ENCODE data around the gene DCLK3.

The DCLK3 gene, protein sequence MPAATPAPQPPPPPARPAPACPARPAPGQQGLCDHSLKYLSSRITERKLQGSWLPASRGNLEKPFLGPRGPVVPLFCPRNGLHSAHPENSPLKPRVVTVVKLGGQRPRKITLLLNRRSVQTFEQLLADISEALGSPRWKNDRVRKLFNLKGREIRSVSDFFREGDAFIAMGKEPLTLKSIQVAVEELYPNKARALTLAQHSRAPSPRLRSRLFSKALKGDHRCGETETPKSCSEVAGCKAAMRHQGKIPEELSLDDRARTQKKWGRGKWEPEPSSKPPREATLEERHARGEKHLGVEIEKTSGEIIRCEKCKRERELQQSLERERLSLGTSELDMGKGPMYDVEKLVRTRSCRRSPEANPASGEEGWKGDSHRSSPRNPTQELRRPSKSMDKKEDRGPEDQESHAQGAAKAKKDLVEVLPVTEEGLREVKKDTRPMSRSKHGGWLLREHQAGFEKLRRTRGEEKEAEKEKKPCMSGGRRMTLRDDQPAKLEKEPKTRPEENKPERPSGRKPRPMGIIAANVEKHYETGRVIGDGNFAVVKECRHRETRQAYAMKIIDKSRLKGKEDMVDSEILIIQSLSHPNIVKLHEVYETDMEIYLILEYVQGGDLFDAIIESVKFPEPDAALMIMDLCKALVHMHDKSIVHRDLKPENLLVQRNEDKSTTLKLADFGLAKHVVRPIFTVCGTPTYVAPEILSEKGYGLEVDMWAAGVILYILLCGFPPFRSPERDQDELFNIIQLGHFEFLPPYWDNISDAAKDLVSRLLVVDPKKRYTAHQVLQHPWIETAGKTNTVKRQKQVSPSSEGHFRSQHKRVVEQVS

DNA sequence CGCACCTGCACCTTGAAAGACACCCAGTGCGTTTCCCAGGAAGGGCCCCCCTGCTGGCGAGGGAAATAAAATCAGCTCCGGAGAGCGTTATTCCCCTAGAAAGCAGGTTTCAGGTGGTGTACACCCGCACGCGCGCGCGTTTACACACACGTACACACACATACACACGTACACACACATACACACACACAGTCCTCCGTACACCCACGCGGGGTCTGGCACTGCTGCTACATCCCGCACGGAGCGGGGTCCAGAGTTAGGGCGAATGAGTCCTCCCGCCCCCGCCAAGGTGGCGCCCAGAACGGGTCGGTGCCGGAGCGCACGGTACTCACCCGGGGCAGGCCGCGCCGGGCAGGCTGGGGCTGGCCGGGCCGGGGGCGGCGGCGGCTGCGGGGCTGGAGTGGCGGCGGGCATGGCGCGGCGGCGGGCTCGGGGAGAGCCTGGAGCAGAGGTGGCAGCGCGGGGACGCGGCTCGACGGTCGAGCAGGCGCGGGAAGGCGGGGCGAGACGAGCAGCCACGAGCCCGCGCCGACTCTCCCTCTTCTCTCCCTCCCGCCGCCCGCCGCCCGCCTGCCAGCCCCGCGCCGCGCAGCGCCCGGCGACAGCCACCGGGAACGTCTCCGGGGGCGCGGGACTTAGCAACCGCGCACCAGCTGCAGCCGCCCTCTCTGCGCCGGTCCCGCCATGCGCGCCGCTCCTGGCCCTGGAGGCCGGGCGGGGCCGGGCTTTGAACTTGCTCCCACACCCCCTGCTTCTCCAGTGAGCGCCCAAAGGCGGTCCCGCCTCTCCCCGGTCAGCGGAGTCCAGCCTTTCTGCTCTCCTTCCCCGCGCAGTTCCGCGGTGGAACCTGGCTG is at the start of gene DCLK3:
Gene DCLK3 (minus strand): TSS at position 704 of the 854 bp plus-strand sequence. CDS start 290 bp downstream, at position 414.
- TF ChIP-seq, protein P1, sequence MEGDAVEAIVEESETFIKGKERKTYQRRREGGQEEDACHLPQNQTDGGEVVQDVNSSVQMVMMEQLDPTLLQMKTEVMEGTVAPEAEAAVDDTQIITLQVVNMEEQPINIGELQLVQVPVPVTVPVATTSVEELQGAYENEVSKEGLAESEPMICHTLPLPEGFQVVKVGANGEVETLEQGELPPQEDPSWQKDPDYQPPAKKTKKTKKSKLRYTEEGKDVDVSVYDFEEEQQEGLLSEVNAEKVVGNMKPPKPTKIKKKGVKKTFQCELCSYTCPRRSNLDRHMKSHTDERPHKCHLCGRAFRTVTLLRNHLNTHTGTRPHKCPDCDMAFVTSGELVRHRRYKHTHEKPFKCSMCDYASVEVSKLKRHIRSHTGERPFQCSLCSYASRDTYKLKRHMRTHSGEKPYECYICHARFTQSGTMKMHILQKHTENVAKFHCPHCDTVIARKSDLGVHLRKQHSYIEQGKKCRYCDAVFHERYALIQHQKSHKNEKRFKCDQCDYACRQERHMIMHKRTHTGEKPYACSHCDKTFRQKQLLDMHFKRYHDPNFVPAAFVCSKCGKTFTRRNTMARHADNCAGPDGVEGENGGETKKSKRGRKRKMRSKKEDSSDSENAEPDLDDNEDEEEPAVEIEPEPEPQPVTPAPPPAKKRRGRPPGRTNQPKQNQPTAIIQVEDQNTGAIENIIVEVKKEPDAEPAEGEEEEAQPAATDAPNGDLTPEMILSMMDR (IDR thresholded peaks at IDR 0.05; ENCODE audit: control insufficient read depth, extremely low read depth, insufficient read depth) = no peak
- DNase-seq (ENCODE audit: low read depth) = no peak
- no peak within 1 kb of the TSS for H3K4me3 ChIP-seq (ENCODE audit: low read depth, low read length)

GRCh38 chr3:36813305-36813704 is 49.0 kb upstream of the DCLK3 start:
- DNase-seq (ENCODE audit: low read depth) = no peak
- no peak overlapping the region for H3K4me3 ChIP-seq (ENCODE audit: low read depth, low read length)
- TF ChIP-seq, protein P1 (IDR thresholded peaks at IDR 0.05; ENCODE audit: control insufficient read depth, extremely low read depth, insufficient read depth) = no peak

DNA sequence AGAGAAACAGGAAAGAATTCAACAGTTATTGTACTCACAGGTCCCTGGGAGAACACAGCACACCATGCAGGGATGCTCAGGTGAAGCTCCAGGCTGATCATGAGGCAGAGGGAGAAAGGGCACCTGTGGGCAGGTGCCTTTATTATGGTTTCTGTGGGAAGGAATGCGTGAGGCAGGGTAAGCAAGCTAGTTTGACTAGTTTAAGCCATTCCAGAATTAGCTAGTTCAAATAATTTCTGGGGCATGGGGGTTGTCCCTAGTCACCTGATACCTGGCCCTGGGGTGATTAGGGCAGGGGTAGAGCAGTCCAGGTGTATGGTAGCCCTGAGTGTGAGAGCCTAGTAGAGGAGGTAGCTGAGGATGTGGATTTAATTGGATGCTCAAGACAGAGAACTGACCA is 47.9 kb upstream of the DCLK3 start:
- TF ChIP-seq, protein P1 (IDR thresholded peaks at IDR 0.05; ENCODE audit: control insufficient read depth, extremely low read depth, insufficient read depth) = no peak
- H3K4me3 ChIP-seq (ENCODE audit: low read depth, low read length) = no peak overlapping the region
- DNase-seq (ENCODE audit: low read depth) = no peak

- TF ChIP-seq, protein P1 (IDR thresholded peaks at IDR 0.05; ENCODE audit: control insufficient read depth, extremely low read depth, insufficient read depth) = no peak
- no peak for DNase-seq (ENCODE audit: low read depth)
- no peak overlapping the region for H3K4me3 ChIP-seq (ENCODE audit: low read depth, low read length)
Measured at GRCh38 chr3:36811768-36812167, 47.4 kb upstream of the DCLK3 start.

DNA sequence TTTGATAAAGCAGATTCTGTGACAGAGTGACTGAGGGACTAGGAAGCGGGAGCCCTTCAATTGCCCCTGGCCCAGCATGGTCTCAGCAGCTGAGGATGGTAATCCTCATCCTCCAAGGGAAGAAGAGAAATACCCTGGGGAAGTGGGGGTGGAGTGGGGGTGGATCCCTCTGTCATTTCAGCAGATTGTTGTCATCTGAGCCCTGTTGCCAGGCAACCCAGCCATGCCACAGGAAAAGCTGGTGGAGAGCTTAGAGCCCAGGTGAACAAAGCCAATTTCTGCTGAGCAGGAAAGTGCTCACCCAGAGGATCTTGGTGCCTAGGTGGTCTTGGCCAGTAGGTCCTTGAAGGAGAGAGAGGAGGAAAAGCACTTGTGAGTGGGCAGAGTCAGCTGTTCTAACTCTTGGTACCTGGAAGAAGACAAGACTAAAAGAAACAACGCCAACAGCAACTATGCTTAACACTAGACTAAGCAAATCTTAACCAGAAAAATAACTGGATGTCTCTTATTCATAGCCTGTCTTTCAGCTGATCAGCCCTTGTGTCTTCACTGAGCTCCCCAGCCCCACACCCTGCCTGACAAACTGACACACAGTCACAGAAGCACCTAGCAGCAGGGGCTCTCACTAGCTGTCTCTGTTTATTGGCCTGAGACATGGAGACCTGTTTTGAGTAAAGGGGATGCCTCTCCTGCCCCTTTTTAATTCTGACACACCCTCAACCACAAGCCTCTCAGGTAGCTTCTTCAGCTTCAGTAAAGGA is 40.1 kb upstream of the DCLK3 start:
- H3K4me3 ChIP-seq (ENCODE audit: low read depth, low read length) = no peak overlapping the region
- no peak for DNase-seq (ENCODE audit: low read depth)
- TF ChIP-seq, protein P1 (IDR thresholded peaks at IDR 0.05; ENCODE audit: control insufficient read depth, extremely low read depth, insufficient read depth) = no peak

All from LNCaP clone FGC (cell line).